ENCODE data around the gene TDRD10. TPM values are rescaled to one million over a fixed set of nuclear protein-coding genes. Genes with fewer than 3 reads are reported as not detected.

TDRD10 gene
- total and polyA plus RNA-seq, 7 donors: 0.46 to 3.9 (median 1.8) TPM

- H3K36me3 ChIP-seq: peaks cover 3 to 50% (median 23%) of the 10 kb centered on the region in 4 donors
- no peaks in the 10 kb centered on the region for H3K27me3 ChIP-seq
- no peak for DNase-seq
- intact Hi-C loops (cut with DNase I): no loop called here
- WGBS, 2 donors: 66 to 71% methylated on average over 6 of the region's 6 CpGs
- no peaks in the 10 kb centered on the region for H3K9me3 ChIP-seq
- no peak overlapping the region for H3K4me3 ChIP-seq
- H3K27ac ChIP-seq: no peak overlapping the region
- TF ChIP-seq POLR2AphosphoS5 (IDR thresholded peaks at IDR 0.05): no peak
- TF ChIP-seq EP300 (IDR thresholded peaks at IDR 0.05): no peak
- TF ChIP-seq POLR2A (IDR thresholded peaks at IDR 0.05): no peak
- no peak for TF ChIP-seq CTCF (IDR thresholded peaks at IDR 0.05)
- H3K4me1 ChIP-seq: peaks cover 0 to 3% (median 0%) of the 10 kb centered on the region in 4 donors
These were observed 76.0 kb downstream of the TDRD10 start for GRCh38 chr1:154578058-154578418.

- TF ChIP-seq POLR2AphosphoS5 (IDR thresholded peaks at IDR 0.05) (no peak), EP300 (IDR thresholded peaks at IDR 0.05) (no peak), CTCF (IDR thresholded peaks at IDR 0.05) (no peak), POLR2A (IDR thresholded peaks at IDR 0.05) (no peak)
- H3K4me3 ChIP-seq: no peak overlapping the region
- DNase-seq: no peak
- intact Hi-C loops (cut with DNase I): no loop called here
- H3K27ac ChIP-seq: no peak overlapping the region
- no peaks in the 10 kb centered on the region for H3K27me3 ChIP-seq
- peaks cover 11 to 63% (median 31%) of the 10 kb centered on the region in 4 donors for H3K36me3 ChIP-seq
- WGBS, 2 donors: 77 to 91% methylated on average over 8 of the region's 8 CpGs
- no peaks in the 10 kb centered on the region for H3K9me3 ChIP-seq
- H3K4me1 ChIP-seq: peaks cover 0 to 16% (median 9%) of the 10 kb centered on the region in 4 donors
These were observed 77.4 kb downstream of the TDRD10 start for GRCh38 chr1:154579374-154579773.

GRCh38 chr1:154581766-154582165, 79.7 kb downstream of the TDRD10 start:
- TF ChIP-seq CTCF (IDR thresholded peaks at IDR 0.05) (no peak), EP300 (IDR thresholded peaks at IDR 0.05) (no peak), POLR2A (IDR thresholded peaks at IDR 0.05) (no peak), POLR2AphosphoS5 (IDR thresholded peaks at IDR 0.05) (no peak)
- H3K4me1 ChIP-seq: peaks cover 0 to 17% (median 10%) of the 10 kb centered on the region in 4 donors
- H3K9me3 ChIP-seq: no peaks in the 10 kb centered on the region
- H3K36me3 ChIP-seq: peaks cover 32 to 87% (median 55%) of the 10 kb centered on the region in 4 donors
- H3K27ac ChIP-seq: no peak overlapping the region
- 75 to 82% methylated on average over 3 of the region's 3 CpGs for WGBS, 2 donors
- no peak overlapping the region for H3K4me3 ChIP-seq
- no peak for DNase-seq
- H3K27me3 ChIP-seq: no peaks in the 10 kb centered on the region
- intact Hi-C loops (cut with DNase I): no loop called here

GRCh38 chr1:154582885-154583284, 80.9 kb downstream of the TDRD10 start:
- H3K36me3 ChIP-seq: peaks cover 39 to 99% (median 66%) of the 10 kb centered on the region in 4 donors

GRCh38 chr1:154583773-154584172, 81.8 kb downstream of the TDRD10 start:
- intact Hi-C loops (cut with DNase I): no loop called here
- Histone ChIP-seq H3K27me3 (no peaks in the 10 kb centered on the region), H3K36me3 (peaks cover 46 to 100% (median 75%) of the 10 kb centered on the region in 4 donors)

More at GRCh38 chr1:154582885-154583284, 80.9 kb downstream of the TDRD10 start:
- Histone ChIP-seq H3K4me1 (peaks cover 0 to 17% (median 10%) of the 10 kb centered on the region in 4 donors), H3K4me3 (no peak overlapping the region), H3K27me3 (no peaks in the 10 kb centered on the region), H3K27ac (peak overlapping the region in 2 of 4 donors; percentile 30 to 47), H3K9me3 (no peaks in the 10 kb centered on the region)
- WGBS, 2 donors: 90 to 91% methylated on average over 6 of the region's 6 CpGs
- no peak for DNase-seq
- intact Hi-C loops (cut with DNase I): no loop called here
- no peak for TF ChIP-seq POLR2A (IDR thresholded peaks at IDR 0.05)

More at GRCh38 chr1:154583773-154584172, 81.8 kb downstream of the TDRD10 start:
- 66 to 76% methylated on average over 9 of the region's 9 CpGs for WGBS, 2 donors
- no peak for TF ChIP-seq CTCF (IDR thresholded peaks at IDR 0.05)
- no peak for TF ChIP-seq POLR2AphosphoS5 (IDR thresholded peaks at IDR 0.05)
- TF ChIP-seq EP300 (IDR thresholded peaks at IDR 0.05): no peak
- TF ChIP-seq POLR2A (IDR thresholded peaks at IDR 0.05): no peak
- Histone ChIP-seq H3K9me3 (no peaks in the 10 kb centered on the region), H3K27ac (peak overlapping the region in 3 of 4 donors; percentile 1 to 47 (median 30)), H3K4me1 (peaks cover 0 to 17% (median 10%) of the 10 kb centered on the region in 4 donors), H3K4me3 (no peak overlapping the region)
- no peak for DNase-seq
